Measurements from ENCODE around the gene ETFA.
A peak's percentile ranks its signal among the peaks of the same experiment; 100 is the strongest.

The ETFA gene

DNA sequence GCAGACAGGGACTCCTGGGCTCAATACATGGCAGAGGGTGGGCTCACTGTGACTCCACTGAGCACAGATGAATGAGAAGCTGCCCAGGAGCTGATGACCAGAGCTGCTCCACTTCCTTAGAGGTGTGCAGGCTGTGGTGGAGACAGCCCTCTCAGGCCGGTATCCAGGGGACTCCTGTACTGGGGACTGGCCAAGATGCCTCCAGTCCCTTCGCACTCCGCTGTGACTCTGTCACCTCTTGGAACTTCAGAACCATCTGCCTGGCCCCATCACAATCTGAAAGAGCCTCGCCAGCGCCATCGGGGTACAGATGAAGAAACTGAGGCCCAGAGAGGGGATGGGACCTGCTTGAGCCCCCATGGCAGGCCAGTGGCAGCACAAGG lies 111.2 kb downstream of the ETFA start:
- no peak overlapping the region for H3K27ac Mint-ChIP-seq
- H3K9me3 Mint-ChIP-seq: no peaks in the 10 kb centered on the region

GRCh38 chr15:76199106-76200082 lies 111.9 kb downstream of the ETFA start:
- no peaks in the 10 kb centered on the region for H3K36me3 Mint-ChIP-seq
- H3K27ac Mint-ChIP-seq: no peak overlapping the region
- ATAC-seq (ENCODE audit: low read depth) (no peak), DNase-seq (ENCODE audit: low spot score in 2 of 2) (no peak)
- no peaks in the 10 kb centered on the region for H3K4me1 Mint-ChIP-seq
- H3K27me3 Mint-ChIP-seq: no peaks in the 10 kb centered on the region
- H3K4me3 Mint-ChIP-seq: no peak overlapping the region
- H3K9me3 Mint-ChIP-seq: no peaks in the 10 kb centered on the region

More for the DNA sequence above, 111.2 kb downstream of the ETFA start:
- ATAC-seq (ENCODE audit: low read depth): no peak
- no peaks in the 10 kb centered on the region for H3K36me3 Mint-ChIP-seq
- H3K4me1 Mint-ChIP-seq: no peaks in the 10 kb centered on the region
- no peaks in the 10 kb centered on the region for H3K27me3 Mint-ChIP-seq
- H3K4me3 Mint-ChIP-seq: no peak overlapping the region
- no peak for DNase-seq (ENCODE audit: low spot score in 2 of 2)

GRCh38 chr15:76198456-76199105 lies 112.7 kb downstream of the ETFA start:
- Mint-ChIP-seq H3K36me3 (no peaks in the 10 kb centered on the region), H3K9me3 (no peaks in the 10 kb centered on the region), H3K4me1 (no peaks in the 10 kb centered on the region), H3K27me3 (no peaks in the 10 kb centered on the region), H3K27ac (no peak overlapping the region), H3K4me3 (no peak overlapping the region)
- DNase-seq (ENCODE audit: low spot score in 2 of 2) (no peak), ATAC-seq (ENCODE audit: low read depth) (no peak)

DNA sequence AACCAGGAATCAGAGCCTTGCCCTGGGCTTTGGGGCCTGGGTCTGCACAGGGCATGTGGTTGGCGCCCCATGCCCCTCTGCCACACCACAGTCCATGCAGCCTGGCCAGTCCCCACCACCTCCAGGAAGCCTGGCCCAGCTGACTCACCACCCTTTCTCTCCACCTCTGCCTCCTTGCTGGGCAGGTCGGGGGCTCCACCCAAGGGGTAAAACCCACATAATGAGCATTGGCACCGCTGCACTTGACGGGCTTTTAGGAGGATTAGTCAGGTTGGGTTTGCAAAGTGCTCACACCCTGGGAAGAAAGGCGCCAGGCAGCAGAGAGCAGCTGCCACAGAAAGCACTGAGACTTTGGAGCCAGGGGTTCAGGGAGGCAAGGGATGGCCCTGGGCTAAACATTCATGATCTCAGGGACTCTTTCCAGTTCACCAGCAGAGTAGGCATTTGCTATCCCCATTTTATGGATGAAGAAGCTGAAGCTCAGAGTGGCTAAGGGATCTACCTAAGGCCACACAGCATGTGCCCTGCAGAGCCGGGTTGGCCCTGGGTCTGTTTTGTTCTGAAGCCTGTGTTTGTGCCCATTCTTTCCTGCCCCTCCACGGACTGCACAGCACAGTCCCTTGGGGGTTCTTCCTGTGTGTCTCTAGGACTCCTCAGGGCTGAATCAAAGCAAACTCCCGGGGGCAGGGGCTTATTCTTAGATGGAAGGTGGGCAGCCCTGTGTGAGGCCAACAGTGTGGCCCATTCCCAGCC lies 113.4 kb downstream of the ETFA start:
- Mint-ChIP-seq H3K36me3 (no peaks in the 10 kb centered on the region), H3K27me3 (no peaks in the 10 kb centered on the region), H3K27ac (peak overlapping the region; percentile 26), H3K9me3 (no peaks in the 10 kb centered on the region), H3K4me1 (no peaks in the 10 kb centered on the region), H3K4me3 (no peak overlapping the region)
- no peak for ATAC-seq (ENCODE audit: low read depth)
- DNase-seq (ENCODE audit: low spot score in 2 of 2): no peak

GRCh38 chr15:76196269-76197231 lies 114.7 kb downstream of the ETFA start:
- peak; percentile 73 for ATAC-seq (ENCODE audit: low read depth)
- H3K4me3 Mint-ChIP-seq: no peak overlapping the region
- H3K4me1 Mint-ChIP-seq: no peaks in the 10 kb centered on the region
- no peak for DNase-seq (ENCODE audit: low spot score in 2 of 2)
- no peaks in the 10 kb centered on the region for H3K27me3 Mint-ChIP-seq
- no peak overlapping the region for H3K27ac Mint-ChIP-seq
- H3K36me3 Mint-ChIP-seq: no peaks in the 10 kb centered on the region
- H3K9me3 Mint-ChIP-seq: no peaks in the 10 kb centered on the region

DNA sequence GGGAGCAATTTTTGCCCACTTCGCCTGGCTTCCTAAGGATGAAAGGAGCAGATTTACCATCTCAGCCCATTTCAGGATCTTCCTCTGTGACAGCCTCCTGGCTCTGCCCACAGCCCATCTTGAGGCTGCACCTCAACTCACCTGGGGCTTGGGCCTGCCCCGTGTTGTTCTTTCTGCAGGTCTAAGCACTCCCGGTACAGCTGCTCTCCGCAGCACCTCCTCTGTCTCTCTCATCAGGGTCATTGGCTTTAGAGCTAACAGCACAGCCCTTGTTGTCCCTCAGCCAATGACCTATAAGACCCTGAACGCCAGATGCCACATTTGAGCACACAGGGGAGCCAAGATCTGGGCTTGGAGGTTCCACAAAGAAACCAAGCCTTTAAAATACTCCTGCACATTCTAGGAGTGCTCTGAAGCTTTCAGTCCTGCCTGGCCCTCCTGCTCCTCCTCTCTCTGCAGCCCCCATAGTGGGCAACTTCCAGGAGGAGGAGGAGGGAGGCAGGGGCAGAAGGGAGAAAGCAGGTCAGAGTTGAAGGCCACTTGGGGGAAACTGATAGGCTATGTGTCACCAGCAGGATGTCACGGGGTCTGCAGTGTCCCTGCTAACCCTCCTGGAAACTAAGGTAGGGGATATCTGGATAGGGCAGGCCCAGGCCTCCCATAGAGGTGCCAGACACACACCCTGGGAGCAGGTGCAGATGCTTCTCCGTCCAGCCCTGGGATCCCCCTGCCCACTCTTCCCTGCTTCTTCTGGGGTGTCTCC lies 115.6 kb downstream of the ETFA start:
- peaks cover 3% of the 10 kb centered on the region for H3K4me1 Mint-ChIP-seq
- peaks cover under 1% of the 10 kb centered on the region for H3K27me3 Mint-ChIP-seq
- H3K27ac Mint-ChIP-seq: no peak overlapping the region
- no peaks in the 10 kb centered on the region for H3K9me3 Mint-ChIP-seq
- no peaks in the 10 kb centered on the region for H3K36me3 Mint-ChIP-seq
- no peak overlapping the region for H3K4me3 Mint-ChIP-seq
- DNase-seq (ENCODE audit: low spot score in 2 of 2) (no peak), ATAC-seq (ENCODE audit: low read depth) (no peak)

- DNase-seq (ENCODE audit: low spot score in 2 of 2): no peak
- Mint-ChIP-seq H3K27me3 (peaks cover 14% of the 10 kb centered on the region), H3K4me1 (peaks cover 11% of the 10 kb centered on the region), H3K36me3 (no peaks in the 10 kb centered on the region), H3K9me3 (no peaks in the 10 kb centered on the region), H3K4me3 (no peak overlapping the region), H3K27ac (no peak overlapping the region)
- no peak for ATAC-seq (ENCODE audit: low read depth)
These were observed 117.3 kb downstream of the ETFA start for GRCh38 chr15:76193934-76194333.

DNA sequence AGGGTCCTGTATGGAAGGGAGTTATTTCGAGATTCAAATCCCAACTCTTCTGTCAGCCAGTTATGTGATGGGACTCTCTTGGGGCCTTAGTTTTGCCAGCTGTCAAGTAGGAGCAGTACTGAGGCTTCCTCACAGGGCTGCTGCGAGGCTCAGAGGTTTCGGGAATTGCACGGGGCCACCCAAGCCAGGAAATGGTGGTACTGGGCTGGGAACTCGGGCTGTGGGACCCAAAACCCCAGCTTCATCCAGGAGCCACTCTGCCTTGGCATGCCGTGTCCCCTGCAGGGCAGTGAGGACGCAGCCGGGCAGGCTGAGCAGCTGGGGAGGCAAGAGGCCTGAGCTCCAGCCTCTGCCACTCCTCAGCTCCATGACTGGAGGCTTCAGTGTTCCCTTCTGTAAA lies 118.6 kb downstream of the ETFA start:
- Mint-ChIP-seq H3K27ac (no peak overlapping the region), H3K27me3 (peaks cover 17% of the 10 kb centered on the region), H3K9me3 (peaks cover 1% of the 10 kb centered on the region), H3K4me1 (peaks cover 11% of the 10 kb centered on the region), H3K4me3 (no peak overlapping the region), H3K36me3 (no peaks in the 10 kb centered on the region)
- ATAC-seq (ENCODE audit: low read depth) (no peak), DNase-seq (ENCODE audit: low spot score in 2 of 2) (no peak)

DNA sequence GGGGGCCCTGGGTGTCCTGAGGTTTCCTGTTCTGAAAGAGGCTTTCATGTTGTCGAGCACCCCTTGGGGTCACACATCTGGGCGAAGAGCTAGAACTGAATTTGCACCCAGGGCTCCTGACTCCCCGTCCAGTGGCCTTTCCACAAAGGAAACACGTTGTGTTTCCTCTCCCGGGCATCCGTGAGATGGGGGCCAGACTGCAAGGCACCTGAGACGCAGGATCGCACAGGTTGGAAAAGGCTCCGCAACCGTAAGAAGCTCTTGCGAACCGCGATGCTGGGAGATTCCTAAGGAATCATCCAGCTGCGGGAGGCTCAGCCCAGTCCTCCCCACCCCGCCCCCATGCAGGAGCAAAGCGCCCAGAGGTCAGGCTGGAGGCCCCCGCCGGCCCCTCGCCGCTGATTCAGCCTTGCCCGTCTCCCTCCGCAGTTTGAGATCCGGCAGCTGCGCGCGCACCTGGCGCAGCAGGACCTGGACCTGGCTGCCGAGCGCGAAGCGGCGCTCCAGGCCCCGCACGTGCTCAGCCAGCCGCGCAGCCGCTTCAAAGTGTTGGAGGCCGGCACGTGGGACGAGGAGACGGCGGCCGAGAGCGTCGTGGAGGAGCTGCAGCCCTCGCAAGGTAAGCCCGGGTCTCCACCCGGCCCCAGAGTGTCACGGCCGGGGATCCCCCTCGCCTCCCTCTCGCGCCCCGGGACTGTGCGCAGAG lies 119.6 kb downstream of the ETFA start:
- no peak overlapping the region for H3K27ac Mint-ChIP-seq
- no peak for ATAC-seq (ENCODE audit: low read depth)
- peaks cover 1% of the 10 kb centered on the region for H3K9me3 Mint-ChIP-seq
- peaks cover 19% of the 10 kb centered on the region for H3K27me3 Mint-ChIP-seq
- peaks cover 11% of the 10 kb centered on the region for H3K4me1 Mint-ChIP-seq
- DNase-seq (ENCODE audit: low spot score in 2 of 2): no peak
- H3K36me3 Mint-ChIP-seq: no peaks in the 10 kb centered on the region
- peak overlapping the region; percentile 73 for H3K4me3 Mint-ChIP-seq

GRCh38 chr15:76190751-76191538 lies 120.3 kb downstream of the ETFA start:
- Mint-ChIP-seq H3K36me3 (no peaks in the 10 kb centered on the region), H3K4me3 (peak overlapping the region; percentile 73), H3K9me3 (peaks cover 1% of the 10 kb centered on the region), H3K4me1 (peaks cover 11% of the 10 kb centered on the region), H3K27me3 (peaks cover 23% of the 10 kb centered on the region), H3K27ac (no peak overlapping the region)
- peak; percentile 91 for ATAC-seq (ENCODE audit: low read depth)
- DNase-seq (ENCODE audit: low spot score in 2 of 2): peak; percentile 57 to 69

DNA sequence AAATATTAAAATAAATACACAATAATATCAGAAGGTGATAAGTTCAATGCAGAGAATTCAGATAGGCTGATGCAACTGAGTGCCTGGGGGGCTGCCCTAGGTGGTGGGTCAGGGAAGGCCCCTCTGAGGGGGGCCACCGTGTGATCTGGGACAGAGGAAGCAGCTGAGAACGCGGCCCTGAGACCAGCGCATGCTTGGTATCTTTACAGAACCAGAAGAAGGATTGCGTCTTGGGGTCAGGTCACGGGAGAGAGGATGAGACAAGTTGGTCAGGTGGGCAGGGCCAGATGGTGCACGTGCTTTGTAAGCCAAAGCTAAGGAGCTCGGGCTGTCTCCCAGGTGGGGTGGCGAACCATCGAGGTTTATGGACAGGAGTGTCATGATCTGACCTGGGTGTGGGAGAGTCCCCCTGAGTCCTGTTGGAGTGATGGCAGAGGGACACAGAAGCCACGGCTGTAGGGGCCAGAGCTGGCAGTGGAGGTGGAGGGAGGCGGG lies 121.2 kb downstream of the ETFA start:
- Mint-ChIP-seq H3K9me3 (peaks cover 1% of the 10 kb centered on the region), H3K4me1 (peaks cover 11% of the 10 kb centered on the region), H3K36me3 (no peaks in the 10 kb centered on the region), H3K27me3 (peaks cover 24% of the 10 kb centered on the region), H3K27ac (no peak overlapping the region), H3K4me3 (peak overlapping the region; percentile 55)
- DNase-seq (ENCODE audit: low spot score in 2 of 2) (no peak), ATAC-seq (ENCODE audit: low read depth) (no peak)
